Fibroblast of the conjunctiva (primary cell): ENCODE measurements around the gene ZNF484.
"Not testable (repeated sequence)": the region's sequence is repeated elsewhere in the genome, so short reads cannot be mapped to it uniquely, and the experiment has no call there.

Experiments
- DNase-seq: peaks from one replicate; pipeline ENCODE4 v3.0.0-alpha.2; 2010; ENCODE audit warnings: low read depth

ZNF484 gene

GRCh38 chr9:92860867-92861266 lies 17.0 kb downstream of the ZNF484 start:
- DNase-seq = no peak

DNA sequence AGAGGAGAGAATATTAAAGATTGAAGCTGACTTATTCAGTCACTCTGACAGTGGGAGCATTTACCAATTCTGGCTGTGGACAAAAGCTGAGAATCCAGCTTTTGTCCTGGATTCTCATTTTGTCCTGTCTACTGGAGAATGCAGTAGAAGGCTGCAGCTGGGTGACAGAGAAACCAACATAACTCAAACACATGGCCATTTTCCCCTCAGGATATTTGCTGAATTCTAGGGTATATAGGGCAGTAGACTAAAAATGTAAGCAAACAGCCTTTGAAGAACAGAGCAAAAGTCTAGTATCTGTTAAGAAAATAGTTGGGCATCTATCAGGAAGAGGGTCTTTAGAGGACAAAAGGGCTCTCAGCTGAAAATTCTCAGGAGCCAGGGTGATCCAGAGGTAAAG lies 20.6 kb downstream of the ZNF484 start:
- DNase-seq = no peak

DNA sequence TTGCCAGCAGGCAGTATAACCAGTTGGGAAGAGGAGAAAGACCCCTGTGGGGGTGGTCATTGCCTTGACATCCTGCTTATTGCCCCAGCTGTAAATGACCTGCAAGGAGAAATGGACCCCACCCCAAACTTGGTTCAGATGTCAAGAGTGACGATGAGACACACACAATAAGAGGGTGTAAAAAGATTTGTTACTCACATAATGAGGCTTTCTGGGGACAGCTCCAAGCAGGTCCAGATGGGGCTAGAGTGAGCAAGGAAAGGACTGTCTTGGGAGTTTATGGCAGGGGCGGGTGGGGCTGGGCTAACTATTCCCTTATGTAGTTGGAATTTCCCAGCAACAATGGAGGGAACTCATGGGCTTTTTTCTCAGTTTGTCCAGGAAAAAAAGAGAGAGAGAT lies 24.1 kb downstream of the ZNF484 start:
- no peak for DNase-seq

DNA sequence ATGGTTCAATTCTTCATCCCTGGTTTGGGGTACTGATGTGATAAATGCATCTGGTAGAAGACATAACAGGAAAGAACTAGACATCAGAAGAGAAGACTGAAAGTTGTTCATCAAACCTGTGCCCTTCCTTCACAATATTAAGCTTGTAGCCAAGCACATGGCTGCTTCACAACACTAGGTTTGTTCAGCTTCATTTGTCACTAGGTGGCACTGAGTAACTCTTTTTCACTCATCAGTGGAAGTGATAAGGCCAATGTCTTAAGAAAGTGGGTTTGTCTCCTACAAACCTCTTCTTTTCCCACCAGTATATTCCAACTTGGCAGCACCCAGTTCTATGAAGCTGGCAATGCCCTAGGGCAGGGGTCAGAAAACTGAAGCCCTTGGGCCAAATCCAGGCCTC lies 26.9 kb downstream of the ZNF484 start:
- no peak for DNase-seq

DNA sequence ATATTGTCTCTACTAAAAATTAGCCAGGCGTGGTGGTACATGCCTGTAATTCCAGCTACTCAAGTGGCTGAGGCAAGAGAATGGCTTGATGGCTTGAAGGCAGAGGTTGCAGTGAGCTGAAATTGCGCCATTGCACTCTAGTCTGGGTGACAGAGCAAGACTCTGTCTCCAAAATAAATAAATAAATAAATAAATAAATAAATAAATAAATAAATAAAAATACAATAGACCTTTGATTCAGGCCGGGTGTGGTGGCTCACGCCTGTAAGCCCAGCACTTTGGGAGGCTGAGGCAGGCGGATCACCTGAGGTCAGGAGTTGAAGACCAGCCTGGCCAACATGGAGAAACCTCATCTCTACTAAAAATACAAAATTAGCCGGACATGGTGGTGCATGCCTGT lies 29.1 kb downstream of the ZNF484 start:
- DNase-seq = not testable (repeated sequence)

DNA sequence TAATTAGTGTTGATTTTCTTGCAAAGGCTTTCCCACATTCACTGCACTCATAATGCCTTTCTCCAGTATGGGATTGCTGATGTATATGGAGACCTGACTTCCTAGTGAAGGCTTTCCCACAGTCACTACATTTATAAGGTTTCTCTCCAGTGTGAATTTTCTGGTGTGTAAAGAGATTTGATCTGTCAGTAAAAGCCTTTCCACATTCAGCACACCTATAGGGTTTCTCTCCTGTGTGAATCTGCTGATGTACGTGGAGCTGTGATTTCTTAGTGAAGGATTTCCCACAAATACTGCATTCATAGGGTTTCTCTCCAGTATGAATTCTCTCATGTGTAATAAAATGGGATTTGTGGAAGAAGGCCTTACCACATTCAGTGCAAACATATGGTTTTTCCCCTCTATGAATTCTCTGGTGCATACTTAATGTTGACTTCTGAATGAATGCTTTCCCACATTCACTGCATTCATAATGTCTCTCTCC lies 31.1 kb downstream of the ZNF484 start:
- no peak for DNase-seq

- DNase-seq = not testable (repeated sequence)
Observed at GRCh38 chr9:92838411-92838810, 39.4 kb downstream of the ZNF484 start.

DNA sequence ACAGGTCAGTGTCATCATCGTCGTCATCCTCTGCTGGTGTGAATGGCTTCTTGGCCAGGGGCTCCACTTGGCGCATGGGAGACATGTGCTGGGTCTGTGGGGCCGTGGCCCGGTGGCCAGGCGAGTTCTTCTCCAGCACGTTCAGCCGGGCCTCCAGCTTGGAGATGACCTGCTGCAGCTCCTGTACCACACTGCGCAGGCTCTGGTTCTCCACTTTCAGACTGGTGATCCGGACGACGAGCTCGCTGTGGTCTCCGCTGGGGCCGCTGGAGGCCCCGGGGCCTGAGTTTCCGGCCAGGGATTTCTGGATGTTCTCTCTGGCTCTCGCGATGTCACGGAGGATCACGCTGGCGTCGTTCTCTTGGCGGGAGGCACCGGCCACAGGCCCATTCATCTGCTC lies 40.6 kb downstream of the ZNF484 start:
- DNase-seq = no peak

GRCh38 chr9:92829420-92829819 lies 48.4 kb downstream of the ZNF484 start:
- no peak for DNase-seq

- DNase-seq = not testable (repeated sequence)
Observed at GRCh38 chr9:92825065-92825464, 52.8 kb downstream of the ZNF484 start.

DNA sequence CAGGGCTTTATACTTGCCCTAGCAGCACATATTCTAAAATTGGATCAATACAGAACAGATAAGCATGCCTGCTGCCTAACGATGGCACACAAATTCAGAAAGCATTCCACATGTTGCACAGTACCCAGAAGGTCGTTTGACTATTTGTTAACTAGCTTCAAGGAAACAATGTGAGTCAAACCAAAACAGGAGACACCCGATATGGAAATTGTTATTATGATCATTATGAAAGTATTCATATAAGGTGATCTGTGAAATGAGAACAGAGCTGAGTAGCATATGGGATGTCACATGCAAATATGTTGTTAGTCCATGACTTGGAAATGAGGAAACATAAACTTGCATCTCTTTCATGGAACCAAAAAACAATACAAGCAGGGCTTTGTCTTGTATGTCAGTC lies 56.9 kb downstream of the ZNF484 start:
- no peak for DNase-seq

GRCh38 chr9:92819898-92820297 lies 57.9 kb downstream of the ZNF484 start:
- DNase-seq = not testable (repeated sequence)

GRCh38 chr9:92809629-92810326 lies 68.1 kb downstream of the ZNF484 start:
- DNase-seq = not testable (repeated sequence)

- peak; percentile 36 for DNase-seq
Observed at GRCh38 chr9:92808726-92809451, 68.9 kb downstream of the ZNF484 start.

DNA sequence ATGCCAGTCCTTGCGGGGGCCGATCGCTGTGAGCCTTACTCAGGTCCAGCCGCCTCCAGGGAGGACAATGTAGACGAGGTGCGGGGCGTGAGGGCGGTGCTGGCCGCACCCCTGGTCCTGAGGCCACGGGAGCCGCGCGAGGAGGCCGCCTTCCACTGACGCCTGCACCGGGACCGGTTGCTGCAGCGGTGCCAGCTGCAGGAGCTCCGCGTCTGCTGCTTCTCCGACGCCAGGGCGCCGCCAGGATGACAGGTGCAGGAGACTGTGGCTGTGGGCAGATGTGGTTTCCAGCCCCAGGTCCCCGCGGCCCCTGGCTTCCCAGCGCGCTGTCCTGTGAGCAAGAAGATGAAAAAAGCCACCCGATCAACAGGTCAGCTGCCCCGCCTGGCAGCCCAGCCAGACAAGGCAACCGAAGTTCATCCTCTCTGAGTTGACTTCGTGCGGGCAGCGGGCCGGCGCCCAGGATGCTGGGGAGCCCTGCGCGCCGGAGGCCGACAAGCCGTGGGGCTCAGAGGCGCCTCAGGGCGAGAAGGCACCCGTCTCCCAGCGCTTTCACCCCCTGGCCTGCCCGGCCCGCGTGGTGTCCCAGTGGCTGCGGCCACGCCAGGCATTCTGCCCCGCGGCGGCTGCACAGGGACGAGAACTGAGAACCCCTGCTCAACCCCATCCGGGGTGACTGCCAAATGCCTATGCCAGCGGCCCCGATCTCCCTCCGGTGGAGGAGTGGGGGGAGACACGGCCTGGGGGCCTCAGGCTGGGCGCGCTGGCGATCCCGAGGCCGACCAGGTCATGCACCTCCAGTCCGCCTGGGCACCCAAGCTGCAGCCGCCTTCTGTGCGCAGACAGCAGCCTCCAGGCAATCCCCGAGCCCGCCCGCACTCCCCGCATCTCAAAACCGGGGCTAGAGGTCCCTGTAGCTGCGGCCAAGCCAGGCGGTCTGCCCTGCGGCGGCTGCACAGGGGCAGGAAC lies 69.8 kb downstream of the ZNF484 start:
- DNase-seq = no peak

GRCh38 chr9:92807031-92807756 lies 70.6 kb downstream of the ZNF484 start:
- no peak for DNase-seq

- no peak for DNase-seq
Observed at GRCh38 chr9:92804727-92805126, 73.1 kb downstream of the ZNF484 start.

DNA sequence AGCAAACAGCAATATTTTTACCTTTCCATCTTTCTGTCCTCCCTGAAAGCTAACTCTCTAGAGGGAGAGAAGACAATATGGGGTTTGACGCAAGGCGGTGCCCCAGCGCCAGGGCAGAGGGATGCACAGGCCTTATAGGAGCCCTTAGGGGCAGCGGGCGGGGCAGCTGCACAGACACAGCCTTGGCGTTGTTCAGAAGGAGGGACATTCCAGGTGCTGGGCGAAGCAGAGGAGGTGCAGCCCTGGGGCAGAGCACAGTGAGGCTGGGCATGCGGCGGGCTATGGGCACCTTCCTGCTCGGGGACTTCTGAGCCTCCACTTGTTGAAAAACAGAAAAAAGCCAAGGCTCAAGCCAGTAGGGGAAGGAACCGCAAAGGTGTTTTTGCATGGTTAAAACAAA lies 79.5 kb downstream of the ZNF484 start:
- no peak for DNase-seq

- DNase-seq = not testable (repeated sequence)
Observed at GRCh38 chr9:92796337-92796804, 81.5 kb downstream of the ZNF484 start.

DNA sequence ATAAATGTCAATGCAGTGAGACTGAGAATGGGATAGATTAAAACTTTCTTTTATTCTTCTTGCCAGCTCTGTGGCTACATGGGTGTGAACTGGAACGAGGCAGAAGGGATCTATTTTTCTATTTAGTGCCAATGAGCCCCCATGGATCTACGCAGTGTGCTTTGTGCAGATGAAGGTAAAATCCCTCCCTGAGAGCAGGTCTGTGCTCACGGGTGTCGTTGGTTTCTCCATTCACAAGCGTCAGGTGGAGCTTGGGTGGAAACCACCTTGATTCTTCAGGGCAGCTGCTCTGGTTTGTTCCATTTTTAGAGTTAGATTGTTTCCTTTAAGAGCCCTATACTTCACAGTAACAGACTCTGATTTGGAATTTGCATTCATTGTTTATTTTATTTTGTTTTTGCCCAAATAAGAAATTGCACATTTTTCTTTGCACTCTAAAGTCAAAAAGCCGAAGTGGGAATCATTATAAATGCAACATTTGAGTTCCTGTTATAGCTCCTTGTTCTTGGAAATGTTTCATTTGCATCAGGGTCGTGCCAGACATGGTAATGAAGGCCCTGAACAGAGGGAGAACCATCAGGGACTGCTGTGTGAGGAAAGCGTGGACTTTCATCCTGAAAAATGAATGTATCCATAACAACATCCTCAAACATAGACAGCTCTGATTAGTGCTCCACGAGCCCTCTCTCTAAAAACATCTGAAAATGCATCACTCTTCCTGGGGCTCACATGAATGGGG lies 82.1 kb downstream of the ZNF484 start:
- DNase-seq = no peak
